Measurements from ENCODE around the gene GGT6.
"Not testable (repeated sequence)": the region's sequence is repeated elsewhere in the genome, so short reads cannot be mapped to it uniquely, and the experiment has no call there.

Gene GGT6

DNA sequence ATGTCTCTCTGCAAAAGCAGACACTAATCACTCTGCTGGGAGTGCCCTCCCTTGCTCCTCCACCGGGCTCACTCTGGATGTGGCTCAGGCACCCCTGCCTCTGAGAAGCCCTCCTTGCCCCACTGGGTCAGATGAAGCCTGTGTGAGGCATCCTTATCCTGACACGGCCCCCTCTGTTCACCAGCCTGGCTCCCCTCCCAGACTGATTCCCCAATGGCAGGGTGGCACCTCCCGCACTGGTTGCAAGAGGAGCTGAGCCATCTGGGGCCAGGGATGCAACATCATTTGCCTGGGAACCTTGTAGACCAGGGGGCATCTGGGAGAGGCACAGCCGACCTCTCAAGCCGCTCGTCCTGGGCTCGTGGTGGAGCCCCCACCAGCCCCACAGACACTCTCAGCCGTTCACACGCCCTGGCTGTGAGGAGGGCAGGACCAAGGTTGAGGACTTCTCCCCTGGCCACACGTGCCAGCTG lies 30.6 kb upstream of the GGT6 start:
- DNase-seq = no peak

DNA sequence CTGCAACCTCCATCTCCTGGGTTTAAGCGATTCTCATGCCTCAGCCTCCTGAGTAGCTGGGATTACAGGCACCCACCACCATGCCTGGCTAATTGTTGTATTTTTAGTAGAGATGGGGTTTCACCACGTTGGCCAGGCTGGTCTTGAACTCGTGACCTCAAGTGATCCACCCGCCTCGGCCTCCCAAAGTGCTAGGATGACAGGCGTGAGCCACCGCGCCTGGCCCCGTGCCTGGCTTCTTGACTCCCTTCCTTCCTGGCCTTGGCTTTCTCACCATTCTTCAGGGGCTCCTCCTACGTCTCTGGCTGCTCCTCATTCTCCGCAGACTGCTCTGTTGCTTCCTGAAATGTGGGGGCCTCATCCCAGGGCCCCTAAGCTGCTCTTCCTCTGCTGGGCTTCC lies 29.7 kb upstream of the GGT6 start:
- not testable (repeated sequence) for DNase-seq

DNA sequence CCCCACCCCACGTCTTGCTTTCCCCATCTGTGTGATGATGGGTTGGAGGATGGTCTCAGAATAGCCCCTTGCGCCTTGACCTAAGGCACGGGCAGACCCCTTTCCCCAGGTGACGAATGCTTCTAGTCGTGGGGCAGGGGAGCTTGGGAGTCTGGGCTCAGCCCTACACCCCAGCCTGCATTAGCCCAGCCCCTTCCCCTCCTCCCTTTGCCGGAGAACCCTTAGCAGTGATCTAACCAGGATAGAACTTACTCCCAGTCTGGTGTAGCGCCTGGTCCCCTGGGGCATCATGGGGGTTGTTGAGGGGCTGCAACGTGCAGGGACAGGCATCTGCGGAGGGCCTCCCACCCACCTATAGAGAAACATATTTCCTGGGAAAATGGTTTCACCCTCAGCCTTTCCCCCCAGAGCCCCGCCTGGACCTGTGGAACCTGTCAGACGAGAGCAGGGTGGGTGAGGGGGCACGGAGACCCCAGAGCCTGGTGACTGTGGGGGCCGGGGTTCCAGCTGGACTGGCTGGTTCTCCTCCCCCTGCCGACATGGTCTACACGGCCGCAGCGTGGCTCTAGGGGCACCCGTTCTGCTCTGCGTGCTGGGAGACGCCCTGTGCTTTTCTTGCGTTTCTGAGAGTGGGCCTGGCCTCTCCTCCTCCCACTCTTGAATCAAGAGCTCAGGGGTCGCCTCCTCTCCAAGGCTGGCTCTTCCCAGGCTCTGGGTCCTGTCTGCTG lies 28.7 kb upstream of the GGT6 start:
- DNase-seq = no peak

- no peak for DNase-seq
These were observed 28.0 kb upstream of the GGT6 start for GRCh38 chr17:4588391-4588790.

DNA sequence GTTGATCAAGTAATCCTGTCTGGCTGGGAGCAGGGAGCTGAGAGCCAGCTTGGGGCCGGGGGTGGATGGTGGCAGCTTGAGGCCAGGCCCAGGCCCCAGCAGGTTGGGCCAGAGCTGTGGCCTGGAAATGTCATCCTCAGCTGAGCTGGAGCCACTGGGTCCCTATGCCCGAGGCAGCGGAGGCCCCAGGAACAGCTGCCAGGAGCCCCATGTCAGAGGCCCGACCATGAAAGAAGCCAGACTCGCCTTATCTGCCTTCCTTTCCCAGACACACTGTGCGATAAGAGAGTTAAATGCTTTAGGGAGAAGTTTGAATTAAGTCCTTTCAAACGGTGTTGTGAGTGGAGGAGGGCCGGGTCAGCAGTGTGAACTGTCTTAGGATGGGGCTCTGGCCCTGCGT lies 27.4 kb upstream of the GGT6 start:
- DNase-seq = no peak

DNA sequence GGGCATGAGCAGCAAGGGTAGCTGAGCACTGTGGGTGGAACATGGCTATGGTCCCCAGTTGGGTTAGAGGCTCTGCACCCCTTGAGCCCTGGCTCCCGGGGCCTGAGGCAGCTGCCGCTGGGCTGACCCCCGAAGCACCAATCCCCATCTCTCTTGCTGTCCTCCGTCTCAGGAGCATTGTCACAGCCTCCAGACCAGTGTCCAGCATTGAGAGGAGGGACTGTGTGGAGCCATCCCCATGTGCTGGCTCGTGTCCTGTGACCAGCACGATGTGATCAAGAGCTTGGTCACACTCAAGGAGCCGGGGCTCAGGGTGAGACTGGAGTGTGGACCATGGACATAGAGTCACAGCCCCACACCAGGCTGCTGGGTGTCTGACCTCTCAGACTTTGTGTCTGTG lies 26.8 kb upstream of the GGT6 start:
- no peak for DNase-seq

GRCh38 chr17:4586043-4586442 lies 25.7 kb upstream of the GGT6 start:
- no peak for DNase-seq

DNA sequence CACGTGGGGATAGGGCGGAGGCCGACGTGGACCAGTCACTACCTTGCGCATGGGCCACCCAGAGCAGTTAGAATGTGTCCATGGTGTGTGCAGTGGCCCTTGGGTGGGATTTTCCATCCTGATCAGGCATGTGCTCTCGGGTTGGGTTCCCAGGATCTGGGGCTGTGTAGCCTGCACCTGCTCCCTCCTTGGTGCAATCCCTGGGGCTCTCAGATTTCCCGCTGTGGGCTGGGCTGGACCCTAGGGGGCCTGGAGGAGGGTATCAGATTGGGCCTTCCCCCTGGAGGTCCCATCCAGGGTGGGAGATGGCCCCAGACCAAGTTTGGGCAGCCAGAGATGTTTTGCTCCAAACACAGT lies 25.2 kb upstream of the GGT6 start:
- DNase-seq = no peak

GRCh38 chr17:4584917-4585637 lies 24.7 kb upstream of the GGT6 start:
- DNase-seq = no peak

- DNase-seq = no peak
These were observed 23.9 kb upstream of the GGT6 start, which contains the start of gene SMTNL2 for GRCh38 chr17:4584101-4584916. Gene SMTNL2 (plus strand): TSS chr17:4584529. CDS start chr17:4584606, 77 bp downstream.

DNA sequence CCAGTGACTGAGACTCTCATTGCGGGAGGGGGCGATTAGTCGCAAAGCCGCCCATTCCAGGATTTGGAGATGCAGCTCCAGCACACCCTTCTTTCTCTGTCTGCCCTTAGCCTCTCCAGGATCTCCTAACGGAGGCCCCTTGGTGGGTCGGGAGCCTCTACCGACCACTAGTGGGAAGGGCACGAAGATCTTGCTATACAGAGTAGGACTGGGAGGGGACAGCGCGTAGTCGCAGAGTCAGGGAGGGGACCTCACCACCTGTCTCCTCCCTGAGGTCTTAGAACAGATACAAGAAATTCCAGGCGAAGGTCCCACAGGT lies 23.4 kb upstream of the GGT6 start:
- DNase-seq = no peak

- DNase-seq = no peak
These were observed 22.8 kb upstream of the GGT6 start for GRCh38 chr17:4583206-4583605.

DNA sequence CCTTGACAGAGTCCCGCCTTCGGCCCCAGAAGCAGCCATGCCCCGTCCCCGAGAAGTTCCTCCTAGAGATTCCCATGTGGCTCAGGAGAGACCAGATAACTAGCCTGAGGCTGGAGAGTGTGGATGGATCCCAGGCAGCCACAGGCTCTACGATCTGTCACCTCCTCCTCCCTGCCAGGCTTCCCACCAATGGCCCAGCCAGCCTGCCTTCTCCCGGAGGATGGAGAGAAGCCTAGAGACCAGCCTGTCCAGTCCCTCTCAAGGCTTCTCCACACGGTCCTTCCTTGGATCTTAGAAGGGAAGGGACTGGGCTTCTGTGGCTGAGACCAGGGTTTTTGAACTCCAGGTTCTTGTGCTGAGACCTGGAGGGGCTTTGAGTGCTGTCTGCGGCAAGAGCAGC lies 22.3 kb upstream of the GGT6 start:
- no peak for DNase-seq

DNA sequence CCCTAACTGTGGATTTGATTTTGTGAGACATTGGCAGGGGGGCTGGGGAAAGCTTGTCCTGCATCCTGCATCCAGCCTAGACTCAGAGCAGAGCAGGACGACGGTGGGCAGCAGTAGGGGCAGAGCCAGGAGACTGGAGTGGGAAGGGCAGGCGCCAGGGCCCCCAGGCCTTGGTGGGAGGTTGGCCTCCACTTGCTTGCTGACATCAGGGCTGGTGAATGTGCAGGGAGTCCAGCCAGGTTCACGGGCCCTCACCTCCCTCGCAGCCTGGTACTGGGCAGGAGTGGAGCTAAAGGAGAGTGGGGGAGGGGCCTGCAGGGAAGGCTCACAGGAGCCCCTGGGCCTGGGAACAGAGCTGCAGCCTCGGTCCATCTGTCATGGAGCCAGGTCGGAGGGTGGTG lies 21.7 kb upstream of the GGT6 start:
- no peak for DNase-seq

DNA sequence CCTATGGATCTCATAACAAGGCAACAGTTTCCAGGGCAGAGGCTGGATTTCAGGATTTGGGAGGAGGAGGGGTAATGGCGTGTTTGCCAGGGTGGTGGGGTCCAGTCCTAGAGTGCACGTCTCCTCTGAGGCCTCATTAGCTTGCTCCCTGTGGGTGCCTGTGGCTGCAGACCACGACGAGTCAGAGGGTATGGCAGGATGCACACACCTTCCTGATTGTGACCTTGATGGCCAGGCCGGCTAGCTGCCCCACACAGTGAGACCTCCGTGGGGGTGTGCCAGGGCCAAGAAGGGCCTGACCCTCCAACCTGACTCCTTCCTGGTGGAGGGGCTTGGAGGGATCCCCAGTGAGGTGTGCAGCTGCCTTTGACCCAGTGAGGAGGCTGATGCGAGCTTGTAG lies 19.9 kb upstream of the GGT6 start:
- no peak for DNase-seq

GRCh38 chr17:4579678-4580077 lies 19.3 kb upstream of the GGT6 start:
- DNase-seq = no peak

DNA sequence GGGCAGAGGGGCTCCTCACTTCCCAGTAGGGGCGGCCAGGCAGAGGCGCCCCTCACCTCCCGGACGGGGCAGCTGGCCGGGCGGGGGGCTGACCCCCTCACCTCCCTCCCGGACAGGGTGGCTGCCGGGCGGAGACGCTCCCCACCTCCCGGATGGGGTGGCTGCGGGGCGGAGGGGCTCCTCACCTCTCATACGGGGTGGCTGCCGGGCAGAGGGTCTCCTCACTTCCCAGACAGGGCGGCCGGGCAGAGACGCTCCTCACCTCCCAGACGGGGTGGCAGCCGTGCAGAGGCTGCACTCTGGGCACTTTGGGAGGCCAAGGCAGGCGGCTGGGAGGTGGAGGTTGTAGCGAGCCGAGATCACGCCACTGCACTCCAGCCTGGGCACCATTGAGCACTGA lies 18.0 kb upstream of the GGT6 start:
- DNase-seq = not testable (repeated sequence)

GRCh38 chr17:4577386-4577993 lies 17.1 kb upstream of the GGT6 start:
- no peak for DNase-seq

DNA sequence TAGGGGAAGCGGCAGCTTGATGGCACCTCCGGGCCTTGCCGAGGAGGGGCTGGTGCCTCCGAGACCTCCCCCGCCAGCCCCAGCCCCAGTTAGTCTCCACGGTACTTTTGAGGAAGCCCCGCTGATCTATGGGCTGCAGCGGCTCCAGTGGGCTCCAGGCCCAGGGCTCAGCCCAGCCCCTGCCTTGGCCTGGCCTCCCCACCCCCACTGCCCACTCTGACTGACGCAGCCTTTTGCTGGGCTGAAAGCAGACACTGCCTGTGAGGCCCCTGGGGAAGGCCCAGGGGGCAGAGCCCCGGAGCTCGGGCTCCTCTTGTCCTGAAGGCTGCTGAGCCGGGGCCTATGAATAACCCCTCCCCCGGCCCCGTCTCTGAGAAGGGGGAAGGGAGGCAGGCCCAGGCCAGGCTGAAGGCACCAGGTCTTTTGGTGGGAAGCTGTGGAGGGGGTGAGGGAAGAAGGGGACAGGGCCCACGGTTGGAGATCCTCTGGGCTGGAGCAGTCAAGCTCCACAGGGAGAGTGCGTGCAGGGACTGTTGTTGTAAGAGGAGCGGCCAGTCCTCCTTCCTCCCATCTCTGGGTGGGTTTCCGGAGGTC lies 16.4 kb upstream of the GGT6 start:
- no peak for DNase-seq

DNA sequence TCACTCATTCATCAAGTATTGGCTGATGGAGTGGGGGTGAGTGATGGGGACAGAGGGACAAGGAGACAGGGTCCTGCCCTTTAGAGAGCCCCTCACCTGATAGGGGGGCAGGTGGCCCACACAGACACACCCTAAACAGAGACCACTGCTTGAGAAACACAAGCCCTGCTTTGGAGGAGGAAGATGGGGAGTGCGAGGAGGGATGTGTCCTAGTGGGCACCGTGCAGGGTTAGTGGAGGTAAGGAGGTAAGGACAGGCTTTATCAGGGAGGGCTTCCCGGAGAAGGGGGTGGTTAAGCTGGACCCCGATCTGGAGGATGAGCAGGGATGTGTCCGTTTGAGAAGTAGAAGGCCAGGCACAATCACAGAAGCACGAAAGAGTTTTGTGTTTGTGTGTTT lies 15.8 kb upstream of the GGT6 start:
- DNase-seq = no peak

DNA sequence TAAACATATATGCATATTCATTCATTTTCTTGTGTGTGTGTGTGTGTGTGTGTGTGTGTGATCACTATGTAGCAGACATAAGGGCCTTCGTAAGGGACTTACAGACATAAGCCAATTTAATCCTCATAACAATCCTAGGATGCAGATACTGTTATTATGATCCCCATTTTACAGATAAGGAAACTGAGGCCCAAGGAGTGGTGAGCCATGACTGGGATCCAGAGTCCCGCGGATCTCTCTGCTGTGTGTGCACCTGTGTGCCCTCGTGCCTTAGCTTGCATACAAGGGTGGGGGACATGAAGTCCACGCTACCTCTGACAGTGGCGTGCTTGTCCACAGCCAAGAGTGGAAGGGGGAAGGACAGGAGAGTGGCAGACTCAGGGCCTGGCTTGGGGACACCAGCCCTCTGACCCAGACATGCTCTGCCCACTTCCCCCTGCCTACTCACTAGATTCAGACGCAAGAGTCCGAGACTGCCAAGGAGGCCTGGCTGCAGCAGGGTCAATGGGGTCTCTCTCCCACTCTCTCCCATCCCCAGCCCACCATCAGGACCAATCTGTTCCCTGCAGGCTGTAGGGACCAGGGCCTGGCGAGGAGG lies 14.2 kb upstream of the GGT6 start:
- DNase-seq = no peak

DNA sequence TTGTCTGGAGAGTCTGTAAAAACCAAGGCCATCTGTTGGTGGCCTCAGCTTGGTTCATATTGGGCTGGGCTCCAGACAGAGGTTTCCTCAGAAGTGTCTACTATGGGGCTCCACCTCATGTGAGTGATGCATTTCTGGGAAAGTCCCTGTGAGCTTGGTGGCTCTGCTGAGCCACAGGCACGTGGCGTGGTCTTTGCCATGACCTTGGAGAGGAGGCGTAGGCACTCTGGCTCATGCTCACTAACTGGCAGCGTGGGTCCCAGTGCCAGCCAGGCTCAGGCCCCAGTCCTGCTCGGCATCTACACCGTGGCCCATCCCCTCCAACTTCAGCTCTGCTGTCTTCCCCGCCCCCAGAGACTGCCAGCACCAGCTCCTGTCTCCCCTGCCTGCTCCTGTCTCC lies 13.3 kb upstream of the GGT6 start:
- DNase-seq = no peak

DNA sequence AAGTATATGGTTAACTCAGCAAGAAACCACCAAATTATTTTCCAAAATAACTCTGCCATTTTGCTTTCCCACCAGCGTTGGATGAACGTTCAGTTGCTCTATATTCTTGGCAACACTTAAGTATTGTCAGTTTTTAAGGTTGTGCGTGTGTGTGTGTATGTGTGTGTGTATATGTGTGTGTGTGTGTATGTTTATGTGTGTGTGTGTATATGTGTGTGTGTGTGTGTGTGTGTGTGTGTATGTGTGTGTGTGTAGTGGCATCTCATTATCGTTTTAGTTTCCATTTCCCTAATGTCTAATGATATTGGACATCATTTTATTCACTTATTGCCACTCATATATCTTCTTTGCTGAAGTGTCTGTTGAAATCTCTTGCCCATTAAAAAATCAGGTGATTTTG lies 12.7 kb upstream of the GGT6 start:
- DNase-seq = no peak

Data from SW 1271 (cell line).